GM12878 (cell line): Measurements from ENCODE around the gene UBE2Z.

Experiments
- CBFB ChIP-seq: IDR thresholded peaks from 2 replicates; pipeline ENCODE4 v1.6.1; 2016; ENCODE audit warnings: antibody characterized with exemption, low read depth
- CHD4 ChIP-seq: fragments of 200-600 bp; sonication (generic); IDR thresholded peaks from 2 replicates; pipeline ENCODE4 v1.6.1; 2016; ENCODE audit warnings: mild to moderate bottlenecking
- EP300 ChIP-seq, 2 experiments: fragments of 150-350 bp in 1 of 2; IDR thresholded peaks; 2 replicates each; pipeline ENCODE4 v1.6.1; 2011 to 2012; ENCODE audit warnings: low read depth in 2 of 2, low read length in 2 of 2, borderline replicate concordance in 1 of 2, improper control_type of control experiment in 1 of 2, inconsistent platforms in 1 of 2; ENCODE audit not compliant: control insufficient read depth in 1 of 2
- JUND ChIP-seq: IDR thresholded peaks from 2 replicates; pipeline ENCODE4 v1.6.1; 2012; ENCODE audit warnings: low read depth, mild to moderate bottlenecking, low read length, improper control_type of control experiment, moderate library complexity
- SIX5 ChIP-seq: IDR thresholded peaks from 2 replicates; pipeline ENCODE4 v1.6.1; 2011; ENCODE audit warnings: mild to moderate bottlenecking, low read depth, low read length, moderate library complexity; ENCODE audit not compliant: severe bottlenecking
- SP1 ChIP-seq: IDR thresholded peaks from one replicate; pipeline ENCODE4 v1.6.1; 2011; ENCODE audit warnings: low read depth, low read length
- SUZ12 ChIP-seq: fragments of 200-600 bp; sonication (generic); IDR thresholded peaks from one replicate; pipeline ENCODE4 v1.6.1; 2018; ENCODE audit warnings: antibody characterized with exemption, mild to moderate bottlenecking; ENCODE audit not compliant: unreplicated experiment
- TAF1 ChIP-seq: IDR thresholded peaks from 2 replicates; pipeline ENCODE4 v1.6.1; 2011; ENCODE audit warnings: mild to moderate bottlenecking, low read depth, low read length, borderline replicate concordance
- TF ChIP-seq, protein P1 (sequence below): IDR thresholded peaks from 2 replicates; pipeline ENCODE4 v1.6.1; 2012; ENCODE audit warnings: low read depth, low read length, improper control_type of control experiment
- TF ChIP-seq, protein P2 (sequence below), 3 experiments: IDR thresholded peaks in 2 of 3; conservative IDR thresholded peaks in 1 of 3; 2 replicates each; pipeline ENCODE4 v1.5.1; 2011; ENCODE audit warnings: low read depth in 3 of 3, low read length in 3 of 3, mild to moderate bottlenecking in 3 of 3, control low read depth in 2 of 3, moderate library complexity in 2 of 3, inconsistent platforms in 1 of 3, mixed read lengths in 1 of 3; ENCODE audit not compliant: control insufficient read depth in 2 of 3, insufficient read depth in 1 of 3; ENCODE audit errors: extremely low read depth in 1 of 3
- TF ChIP-seq, protein P3 (sequence below): fragments of 450-650 bp; IDR thresholded peaks from 2 replicates; pipeline ENCODE4 v1.6.1; 2017; ENCODE audit warnings: mild to moderate bottlenecking

DNA sequence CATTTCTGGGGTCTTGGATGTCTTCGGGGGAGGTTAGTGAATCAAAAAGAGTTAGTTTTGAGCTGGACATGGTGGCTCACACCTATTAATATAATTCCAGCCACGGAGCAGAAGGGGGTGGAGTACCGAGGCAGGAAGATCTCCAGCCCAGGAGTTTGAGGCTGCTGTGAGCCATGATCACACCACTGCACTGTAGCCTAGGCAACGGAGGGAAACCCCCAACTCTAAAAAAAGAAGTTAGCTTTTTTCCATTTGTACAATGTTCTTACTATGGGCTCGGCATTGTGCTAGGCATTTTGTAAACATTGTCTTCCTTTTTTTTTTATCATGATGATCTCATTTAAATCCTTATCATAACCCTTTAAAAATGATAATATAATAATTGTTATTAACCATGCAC, 44.7 kb downstream of the UBE2Z start:
- TF ChIP-seq, protein P1, sequence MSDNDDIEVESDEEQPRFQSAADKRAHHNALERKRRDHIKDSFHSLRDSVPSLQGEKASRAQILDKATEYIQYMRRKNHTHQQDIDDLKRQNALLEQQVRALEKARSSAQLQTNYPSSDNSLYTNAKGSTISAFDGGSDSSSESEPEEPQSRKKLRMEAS, result no peak
- TF ChIP-seq CHD4 (no peak), JUND (no peak), SUZ12 (no peak), SP1 (no peak), SIX5 (no peak), TAF1 (no peak), EP300 (IDR thresholded peaks at IDR 0.05; ENCODE audit: borderline replicate concordance in 1 of 2, control insufficient read depth in 1 of 2, low read depth in 2 of 2, low read length in 2 of 2) (no peak), CBFB (no peak)
- TF ChIP-seq, protein P2, sequence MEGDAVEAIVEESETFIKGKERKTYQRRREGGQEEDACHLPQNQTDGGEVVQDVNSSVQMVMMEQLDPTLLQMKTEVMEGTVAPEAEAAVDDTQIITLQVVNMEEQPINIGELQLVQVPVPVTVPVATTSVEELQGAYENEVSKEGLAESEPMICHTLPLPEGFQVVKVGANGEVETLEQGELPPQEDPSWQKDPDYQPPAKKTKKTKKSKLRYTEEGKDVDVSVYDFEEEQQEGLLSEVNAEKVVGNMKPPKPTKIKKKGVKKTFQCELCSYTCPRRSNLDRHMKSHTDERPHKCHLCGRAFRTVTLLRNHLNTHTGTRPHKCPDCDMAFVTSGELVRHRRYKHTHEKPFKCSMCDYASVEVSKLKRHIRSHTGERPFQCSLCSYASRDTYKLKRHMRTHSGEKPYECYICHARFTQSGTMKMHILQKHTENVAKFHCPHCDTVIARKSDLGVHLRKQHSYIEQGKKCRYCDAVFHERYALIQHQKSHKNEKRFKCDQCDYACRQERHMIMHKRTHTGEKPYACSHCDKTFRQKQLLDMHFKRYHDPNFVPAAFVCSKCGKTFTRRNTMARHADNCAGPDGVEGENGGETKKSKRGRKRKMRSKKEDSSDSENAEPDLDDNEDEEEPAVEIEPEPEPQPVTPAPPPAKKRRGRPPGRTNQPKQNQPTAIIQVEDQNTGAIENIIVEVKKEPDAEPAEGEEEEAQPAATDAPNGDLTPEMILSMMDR (IDR thresholded peaks at IDR 0.05 in 2 of 3, conservative IDR thresholded peaks at IDR 0.05 in 1 of 3; ENCODE audit: control insufficient read depth in 2 of 3, extremely low read depth in 1 of 3, insufficient read depth in 1 of 3, low read depth in 3 of 3, low read length in 3 of 3), result no peak
- TF ChIP-seq, protein P3, sequence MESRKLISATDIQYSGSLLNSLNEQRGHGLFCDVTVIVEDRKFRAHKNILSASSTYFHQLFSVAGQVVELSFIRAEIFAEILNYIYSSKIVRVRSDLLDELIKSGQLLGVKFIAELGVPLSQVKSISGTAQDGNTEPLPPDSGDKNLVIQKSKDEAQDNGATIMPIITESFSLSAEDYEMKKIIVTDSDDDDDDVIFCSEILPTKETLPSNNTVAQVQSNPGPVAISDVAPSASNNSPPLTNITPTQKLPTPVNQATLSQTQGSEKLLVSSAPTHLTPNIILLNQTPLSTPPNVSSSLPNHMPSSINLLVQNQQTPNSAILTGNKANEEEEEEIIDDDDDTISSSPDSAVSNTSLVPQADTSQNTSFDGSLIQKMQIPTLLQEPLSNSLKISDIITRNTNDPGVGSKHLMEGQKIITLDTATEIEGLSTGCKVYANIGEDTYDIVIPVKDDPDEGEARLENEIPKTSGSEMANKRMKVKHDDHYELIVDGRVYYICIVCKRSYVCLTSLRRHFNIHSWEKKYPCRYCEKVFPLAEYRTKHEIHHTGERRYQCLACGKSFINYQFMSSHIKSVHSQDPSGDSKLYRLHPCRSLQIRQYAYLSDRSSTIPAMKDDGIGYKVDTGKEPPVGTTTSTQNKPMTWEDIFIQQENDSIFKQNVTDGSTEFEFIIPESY, result no peak
